ENCODE measurements around the gene MYH14.
A peak's percentile ranks its signal among the peaks of the same experiment; 100 is the strongest.
"Not testable (repeated sequence)": the region's sequence is repeated elsewhere in the genome, so short reads cannot be mapped to it uniquely, and the experiment has no call there.

MYH14 gene

DNA sequence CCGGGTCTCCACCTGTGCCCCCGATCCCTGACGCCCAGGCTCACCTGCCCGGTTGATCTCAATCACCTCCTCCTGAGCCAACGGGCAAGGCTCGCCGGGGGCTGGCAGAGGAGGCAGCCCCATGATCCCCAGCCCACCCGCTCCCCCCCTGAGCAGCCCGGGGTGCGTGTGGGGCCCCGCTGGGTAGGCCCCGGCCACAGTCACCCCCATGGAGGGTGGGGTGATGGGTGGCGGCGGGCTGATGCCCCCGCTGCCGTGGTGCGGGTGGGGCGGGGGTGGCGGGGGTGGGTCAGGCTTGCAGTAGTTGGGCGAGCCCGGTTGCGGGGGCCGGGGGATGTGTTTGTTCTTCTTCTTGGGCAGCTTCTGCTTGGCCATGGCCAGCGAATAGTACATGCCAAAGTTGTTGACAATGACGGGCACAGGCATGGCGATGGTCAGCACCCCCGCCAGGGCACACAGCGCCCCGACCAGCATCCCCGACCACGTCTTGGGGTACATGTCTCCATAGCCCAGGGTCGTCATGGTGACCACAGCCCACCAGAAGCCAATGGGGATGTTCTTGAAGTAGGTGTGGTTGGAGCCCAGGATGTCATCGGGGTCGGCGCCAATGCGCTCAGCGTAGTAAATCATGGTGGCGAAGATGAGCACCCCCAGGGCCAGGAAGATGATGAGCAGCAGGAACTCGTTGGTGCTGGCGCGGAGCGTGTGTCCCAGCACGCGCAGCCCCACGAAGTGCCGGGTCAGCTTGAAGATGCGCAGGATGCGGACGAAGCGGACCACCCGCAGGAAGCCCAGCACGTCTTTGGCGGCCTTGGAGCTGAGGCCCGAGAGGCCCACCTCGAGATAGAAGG, 119.7 kb downstream of the MYH14 start:
- no peak for DNase-seq

GRCh38 chr19:50323782-50324133, 120.3 kb downstream of the MYH14 start:
- DNase-seq: no peak

DNA sequence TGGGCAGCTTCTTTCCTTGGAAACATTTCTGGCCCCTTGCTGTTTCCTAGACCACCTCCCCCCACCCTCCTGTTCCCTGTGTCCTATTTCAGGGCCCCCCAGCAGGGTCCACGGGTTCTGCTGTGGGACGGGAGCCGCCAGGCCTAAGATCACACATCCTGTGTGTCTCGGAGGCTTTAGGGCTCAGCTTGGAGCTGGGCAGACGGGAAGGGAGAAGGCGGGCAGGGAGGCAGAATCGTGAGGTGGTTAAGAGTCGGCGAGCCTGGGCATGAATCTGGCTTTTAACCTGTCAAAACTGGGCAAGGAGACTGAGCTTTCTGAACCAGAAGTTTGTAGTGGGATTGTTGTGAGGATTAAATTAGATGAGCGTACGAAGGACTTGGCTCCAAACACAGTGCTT, 120.9 kb downstream of the MYH14 start:
- no peak for DNase-seq

GRCh38 chr19:50325310-50326100, 122.1 kb downstream of the MYH14 start:
- DNase-seq: peak; percentile 69 to 72

DNA sequence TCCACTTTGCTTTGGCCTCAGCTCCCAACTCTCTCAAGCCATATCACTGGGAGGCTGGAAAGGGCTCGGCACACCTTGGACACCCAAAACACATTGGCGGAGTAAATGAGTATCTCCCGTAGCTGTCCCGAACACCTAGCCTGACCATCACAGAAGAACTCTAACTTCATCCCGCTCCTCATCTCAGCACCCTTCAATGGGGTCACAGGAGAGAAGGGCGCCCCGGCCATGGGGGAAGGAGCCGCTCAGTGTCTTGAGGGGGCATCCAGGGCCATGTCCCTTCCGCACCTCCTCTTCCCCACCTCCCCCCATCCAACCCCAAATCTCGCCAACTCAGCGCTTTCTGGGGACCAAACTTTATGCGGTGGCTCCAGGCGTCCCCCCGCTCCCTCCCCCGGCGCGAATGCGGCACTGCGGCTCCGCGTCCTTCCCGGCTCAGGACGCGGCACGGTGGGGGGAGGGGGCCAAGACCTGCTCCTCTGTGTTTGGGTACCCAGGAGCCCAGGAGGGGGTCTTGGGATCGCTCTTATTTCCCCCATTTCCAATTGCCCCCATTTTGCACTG, 122.8 kb downstream of the MYH14 start:
- no peak for DNase-seq

GRCh38 chr19:50327013-50327412, 123.6 kb downstream of the MYH14 start:
- no peak for DNase-seq

DNA sequence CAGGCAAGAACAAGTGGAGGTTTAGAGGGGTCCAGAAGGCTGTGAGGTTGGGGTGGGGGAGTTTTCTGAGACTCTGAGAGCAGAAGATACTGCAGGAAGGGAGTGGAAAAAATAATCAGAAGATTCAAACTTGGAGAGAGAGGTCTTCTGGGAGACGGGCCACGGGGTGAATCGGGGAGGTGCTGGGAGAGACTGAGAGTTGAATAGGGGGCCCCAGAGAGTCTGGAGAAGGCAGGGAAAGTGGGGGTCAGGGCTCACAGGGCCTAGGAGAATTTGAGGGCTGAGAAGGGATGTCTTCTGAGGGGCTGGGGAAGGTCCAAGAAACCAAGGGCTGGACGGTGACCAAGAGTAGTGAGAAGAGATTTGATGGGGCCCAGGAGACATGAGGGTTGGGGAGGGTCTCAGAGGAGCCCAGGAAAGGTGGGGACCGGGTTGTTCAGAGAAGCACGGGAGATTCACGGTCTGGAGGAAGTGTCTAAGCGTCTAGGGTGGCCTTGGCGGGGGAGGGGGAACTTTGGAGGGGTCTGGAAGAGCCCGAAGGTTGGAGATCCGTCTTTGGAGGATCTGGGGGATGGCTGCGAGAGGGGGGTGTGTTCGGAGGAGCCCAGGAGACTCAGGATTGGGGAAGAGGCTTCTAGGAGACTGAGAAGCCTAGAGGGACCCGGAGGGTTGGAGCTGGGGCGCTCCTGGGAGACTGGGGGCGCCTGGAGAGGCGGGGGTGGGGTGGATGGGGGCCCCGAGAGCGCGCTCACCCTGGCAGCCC, 124.2 kb downstream of the MYH14 start:
- DNase-seq: no peak

GRCh38 chr19:50328224-50328872, 124.9 kb downstream of the MYH14 start:
- DNase-seq: no peak

DNA sequence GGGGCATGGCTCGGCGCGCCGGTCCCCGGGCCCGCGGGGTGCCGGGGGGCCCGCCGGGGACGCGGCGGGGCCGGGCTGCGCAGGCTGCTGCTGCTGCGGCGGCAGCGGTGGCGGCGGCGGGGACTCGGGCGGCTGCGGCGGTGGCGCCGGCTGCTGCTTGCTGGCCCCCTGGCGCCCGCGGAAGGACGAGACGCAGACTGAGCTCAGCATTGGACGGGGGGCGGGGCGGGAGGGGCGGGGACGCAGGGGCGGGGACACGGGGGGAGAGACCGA, 125.4 kb downstream of the MYH14 start:
- DNase-seq: no peak

DNA sequence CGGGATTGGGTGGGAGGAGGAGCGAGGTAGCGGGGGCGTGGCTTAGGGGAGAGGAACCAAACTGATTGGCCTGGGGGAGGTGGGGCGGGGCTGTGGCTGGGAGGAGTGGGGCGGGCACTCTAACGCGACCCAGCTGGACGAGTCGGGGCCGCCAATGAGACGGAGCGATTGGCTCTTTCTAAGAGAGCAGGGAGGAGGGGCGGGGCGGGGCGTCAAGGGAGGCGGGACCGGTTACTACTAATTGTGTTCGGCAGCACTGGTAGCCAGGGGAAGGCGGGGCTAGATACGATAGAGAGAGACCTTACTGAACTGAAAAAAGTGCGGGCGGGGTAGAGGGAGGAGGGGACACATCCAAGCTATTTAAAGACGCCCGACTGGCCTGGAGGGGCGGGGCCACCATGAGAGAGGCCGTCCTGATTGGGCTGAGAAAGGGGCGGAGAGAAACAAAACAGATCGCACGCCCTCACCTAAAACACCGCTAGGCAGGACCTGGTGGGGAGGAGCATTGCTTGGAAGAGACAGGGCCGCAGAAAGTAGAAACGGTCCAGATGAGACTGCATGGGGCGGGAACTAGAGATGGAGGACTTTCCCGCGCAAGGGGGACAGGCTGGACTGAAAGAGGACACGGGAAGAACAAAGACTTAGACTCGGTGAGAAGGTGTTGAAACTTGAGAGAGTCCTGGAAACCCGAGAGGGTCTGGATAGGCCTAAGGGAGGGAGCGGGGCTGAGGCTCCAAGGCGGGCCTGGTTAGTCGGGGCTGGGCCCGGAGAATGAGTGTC, 125.9 kb downstream of the MYH14 start, which contains the start of gene KCNC3:
Gene KCNC3 (minus strand): TSS at position 232 of the 780 bp plus-strand sequence. CDS start 295 bp downstream, outside the sequence.
- DNase-seq: peak; percentile 94 to 98

DNA sequence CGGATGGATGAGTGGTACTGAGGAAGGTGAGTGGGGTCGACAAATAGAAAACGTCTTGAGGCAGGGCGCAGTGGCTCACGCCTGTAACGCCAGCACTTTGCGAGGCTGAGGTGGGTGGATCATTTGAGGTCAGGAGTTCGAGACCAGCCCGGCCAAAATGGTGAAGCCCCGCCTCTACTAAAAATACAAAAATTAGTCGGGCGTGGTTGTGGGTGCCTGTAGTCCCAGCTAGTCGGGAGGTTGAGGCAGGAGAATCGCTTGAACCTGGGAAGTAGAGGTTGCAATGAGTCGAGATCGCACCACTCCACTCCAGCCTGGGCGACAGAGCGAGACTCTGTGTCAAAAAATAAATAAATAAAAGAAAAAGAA, 126.5 kb downstream of the MYH14 start:
- not testable (repeated sequence) for DNase-seq

GRCh38 chr19:50330365-50331078, 127.1 kb downstream of the MYH14 start:
- peak; percentile 87 to 88 for DNase-seq

- no peak for DNase-seq
Measured at GRCh38 chr19:50331221-50331993, 128.0 kb downstream of the MYH14 start.

- DNase-seq: no peak
Measured at GRCh38 chr19:50331994-50332243, 128.5 kb downstream of the MYH14 start.

- no peak for DNase-seq
Measured at GRCh38 chr19:50332244-50333038, 129.0 kb downstream of the MYH14 start.

DNA sequence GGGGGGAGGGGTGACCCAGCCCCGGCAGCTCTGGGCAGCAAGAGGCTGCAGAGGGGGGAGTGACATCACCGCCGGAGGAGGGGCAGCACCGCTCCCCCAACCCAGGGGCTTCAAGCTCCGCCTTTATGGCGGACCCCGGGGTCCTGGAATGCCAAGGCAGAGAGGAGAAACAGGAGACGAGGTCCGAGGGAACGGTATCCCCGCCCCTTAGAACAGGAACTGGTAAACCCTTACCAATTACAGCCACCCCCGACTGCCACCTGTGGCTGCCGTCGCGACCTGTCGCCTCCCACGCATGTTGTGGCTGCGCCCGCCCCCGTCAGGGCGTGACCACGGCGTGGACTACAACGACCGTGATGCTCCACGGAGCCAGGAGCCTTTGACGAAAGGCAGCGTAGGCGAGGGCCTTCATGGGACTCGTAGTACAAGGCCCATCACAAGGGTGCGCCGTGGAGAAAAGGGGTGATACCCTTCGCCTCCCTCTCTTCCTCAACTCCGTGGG, 129.9 kb downstream of the MYH14 start:
- DNase-seq: peak; percentile 93 to 94

DNA sequence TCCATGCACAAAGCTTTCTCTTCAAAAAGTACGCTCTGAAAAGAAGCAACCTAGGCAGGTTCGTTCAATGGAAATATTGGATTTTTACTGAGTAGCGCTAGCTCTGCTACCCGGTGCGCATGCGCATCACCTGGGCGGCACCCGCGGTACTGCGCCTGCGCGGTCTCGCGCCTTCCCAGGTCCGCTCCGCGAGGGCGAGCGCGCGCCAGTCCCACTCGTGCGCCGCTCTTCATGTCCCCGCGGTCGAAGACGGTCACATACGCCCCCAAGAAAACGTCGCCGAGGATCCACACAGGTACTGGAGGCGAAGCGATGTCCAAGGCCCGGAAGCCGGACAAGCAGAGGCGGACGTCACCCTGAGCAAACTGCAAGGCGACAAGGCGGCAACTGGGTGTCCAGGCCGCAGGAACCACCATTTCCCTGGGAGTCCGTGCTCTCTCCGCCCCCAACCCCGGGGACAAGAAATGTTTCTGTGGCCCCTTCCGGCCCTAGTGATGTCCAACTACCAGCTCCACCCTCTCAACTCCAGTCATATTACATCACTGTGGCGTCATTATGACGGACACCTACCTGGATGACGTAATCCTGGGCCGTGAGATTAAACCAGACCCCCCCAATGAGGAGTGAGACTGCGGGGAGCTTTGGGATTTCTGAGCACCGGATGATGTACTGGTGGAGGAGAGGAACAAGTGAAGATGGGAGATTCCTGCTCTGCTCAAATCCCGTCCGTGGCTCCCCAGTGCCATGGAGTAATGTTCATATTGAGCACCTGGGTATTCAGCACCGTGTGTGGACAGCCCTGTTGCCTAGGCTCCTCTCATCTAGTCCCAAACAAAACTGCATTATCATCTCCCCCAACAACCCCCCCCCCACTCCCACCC, 130.6 kb downstream of the MYH14 start:
- no peak for DNase-seq

- DNase-seq: no peak
Measured at GRCh38 chr19:50334741-50335421, 131.5 kb downstream of the MYH14 start.
